ENCODE results near the gene SLC25A51. TPM values are rescaled to one million over a fixed set of nuclear protein-coding genes. Genes with fewer than 3 reads are reported as not detected.
A peak's percentile ranks its signal among the peaks of the same experiment; 100 is the strongest.

Gene SLC25A51
- total RNA-seq, 1 experiment from 2014 or later, result 12.9 TPM

GRCh38 chr9:37944266-37944650 is 40.3 kb upstream of the SLC25A51 start:
- H2AK5ac ChIP-seq (ENCODE audit: insufficient read length, low read length), result no peak overlapping the region
- H3K23me2 ChIP-seq (ENCODE audit: insufficient read length, low read depth, low read length, poor library complexity, severe bottlenecking), result no peaks in the 10 kb centered on the region
- DNase-seq, result no peak
- Mint-ChIP-seq H3K27me3 (ENCODE audit: low read depth) (no peaks in the 10 kb centered on the region), H3K27ac (peak overlapping the region in 1 of 3 experiments; percentile 44; a peak in 1 of 7 replicates), H3K4me3 (no peak overlapping the region), H3K4me1 (peaks cover 26 to 35% of the 10 kb centered on the region in 2 experiments), H3K36me3 (ENCODE audit: insufficient read depth in 1 of 3, low read depth in 3 of 3) (peaks cover 3 to 31% (median 11%) of the 10 kb centered on the region in 3 experiments; a peak in 5 of 7 replicates), H3K9me3 (no peaks in the 10 kb centered on the region)
- H2BK12ac ChIP-seq (ENCODE audit: insufficient read length, low read depth, low read length), result no peak overlapping the region
- H3T11ph ChIP-seq (ENCODE audit: low read length), result no peak overlapping the region
- no peak overlapping the region for H2BK15ac ChIP-seq (ENCODE audit: low read depth, low read length)
- H3K9ac ChIP-seq (ENCODE audit: extremely low read depth, insufficient read length, low read length), result no peak overlapping the region
- H3K27me3 ChIP-seq (ENCODE audit: insufficient read depth, low read length), result no peaks in the 10 kb centered on the region
- no peaks in the 10 kb centered on the region; the same call in 1 of the 2 replicates for H3K4me1 ChIP-seq (ENCODE audit: insufficient read depth, low read length)
- H3K23ac ChIP-seq (ENCODE audit: insufficient read length, low read depth, low read length), result no peak overlapping the region
- no peak overlapping the region for H3K18ac ChIP-seq (ENCODE audit: insufficient read length, low read depth, low read length)
- no peak overlapping the region for H4K8ac ChIP-seq (replicated peaks; ENCODE audit: insufficient read length, low read depth, low read length)
- H2BK5ac ChIP-seq (ENCODE audit: insufficient read length, low read length), result no peak overlapping the region
- H2AFZ ChIP-seq (ENCODE audit: low read length), result no peak overlapping the region
- H3K4ac ChIP-seq (ENCODE audit: low read depth, low read length), result no peak overlapping the region
- no peaks in the 10 kb centered on the region for H3K79me2 ChIP-seq (ENCODE audit: insufficient read depth, low read length)
- no peak overlapping the region for H4K91ac ChIP-seq (ENCODE audit: insufficient read length, low read depth, low read length)
- no peak for TF ChIP-seq CTCF (conservative IDR thresholded peaks at IDR 0.05)
- H3K56ac ChIP-seq (ENCODE audit: insufficient read length, low read depth, low read length), result no peak overlapping the region
- H3K14ac ChIP-seq (ENCODE audit: insufficient read depth, low read length), result no peak overlapping the region
- no CpG with 5 or more reads among the region's 7 CpGs for WGBS (ENCODE audit: extremely low coverage, insufficient read length, low lambda C conversion rate)
- H3K27ac ChIP-seq (ENCODE audit: insufficient read length, low read depth, low read length), result no peak overlapping the region
- no peak overlapping the region for H4K5ac ChIP-seq (ENCODE audit: insufficient read length, low read depth, low read length)
- H2BK120ac ChIP-seq (ENCODE audit: low read depth, low read length, poor library complexity, severe bottlenecking), result no peak overlapping the region
- no peak overlapping the region for H2BK20ac ChIP-seq (ENCODE audit: low read depth, low read length, poor library complexity, severe bottlenecking)
- no peaks in the 10 kb centered on the region for H3K9me3 ChIP-seq (ENCODE audit: control insufficient read depth, low read depth, low read length)
- no peaks in the 10 kb centered on the region for H3K79me1 ChIP-seq (ENCODE audit: insufficient read depth, low read depth, low read length, poor library complexity, severe bottlenecking)
- no peak overlapping the region for H3K4me2 ChIP-seq (ENCODE audit: insufficient read depth, insufficient read length, low read length)
- H4K20me1 ChIP-seq (ENCODE audit: control insufficient read depth, insufficient read depth, insufficient read length), result no peaks in the 10 kb centered on the region

Measured in H9 (cell line).